ENCODE results near the gene DUSP5.

DUSP5 gene

GRCh38 chr10:110548002-110548401 lies 50.3 kb downstream of the DUSP5 start:
- DNase-seq: no peak

- DNase-seq: no peak
Observed at GRCh38 chr10:110549211-110549610, 51.5 kb downstream of the DUSP5 start.

- DNase-seq: no peak
Observed at GRCh38 chr10:110553905-110554304, 56.2 kb downstream of the DUSP5 start.

GRCh38 chr10:110556296-110556695 lies 58.6 kb downstream of the DUSP5 start:
- DNase-seq: no peak

- peak; percentile 86 for DNase-seq
Observed at GRCh38 chr10:110556969-110557601, 59.4 kb downstream of the DUSP5 start.

- DNase-seq: no peak
Observed at GRCh38 chr10:110558041-110558440, 60.3 kb downstream of the DUSP5 start.

GRCh38 chr10:110560012-110560411 lies 62.3 kb downstream of the DUSP5 start:
- DNase-seq: no peak
